Hepatocyte (in vitro differentiated cells): ENCODE data around the gene TMA7B. TPM values are rescaled to one million over a fixed set of nuclear protein-coding genes. Genes with fewer than 3 reads are reported as not detected.

Experiments
- DNase-seq: peaks from one replicate; pipeline ENCODE4 v3.0.0-alpha.2; 2016; ENCODE audit warnings: low spot score
- H2AFZ ChIP-seq: fragments of 200-600 bp; sonication (generic); 2 replicates; pipeline ENCODE4 v1.6.0; 2016; ENCODE audit warnings: antibody characterized with exemption, mild to moderate bottlenecking
- H3K27ac ChIP-seq: fragments of 200-600 bp; sonication (generic); 2 replicates; pipeline ENCODE4 v1.5.1; 2016; ENCODE audit warnings: mild to moderate bottlenecking
- H3K27me3 ChIP-seq: fragments of 200-600 bp; sonication (generic); 2 replicates; pipeline ENCODE4 v1.6.1; 2016
- H3K36me3 ChIP-seq: fragments of 200-600 bp; sonication (generic); replicated peaks from 2 replicates; pipeline ENCODE4 v1.5.1; 2016; ENCODE audit warnings: low read depth; ENCODE audit not compliant: insufficient read depth
- H3K4me1 ChIP-seq: fragments of 200-600 bp; sonication (generic); 2 replicates; pipeline ENCODE4 v1.5.1; 2016; ENCODE audit warnings: mild to moderate bottlenecking, moderate library complexity; ENCODE audit not compliant: insufficient read depth
- H3K4me2 ChIP-seq: fragments of 200-600 bp; sonication (generic); 2 replicates; pipeline ENCODE4 v1.6.0; 2016
- H3K4me3 ChIP-seq: fragments of 200-600 bp; sonication (generic); 2 replicates; pipeline ENCODE4 v1.5.1; 2016; ENCODE audit warnings: mild to moderate bottlenecking
- H3K79me2 ChIP-seq: fragments of 200-600 bp; sonication (generic); 2 replicates; pipeline ENCODE4 v1.6.0; 2017; ENCODE audit warnings: mild to moderate bottlenecking
- H3K9me2 ChIP-seq: fragments of 200-600 bp; sonication (generic); replicated peaks from 2 replicates; pipeline ENCODE4 v1.6.0; 2017; ENCODE audit warnings: mild to moderate bottlenecking; ENCODE audit not compliant: insufficient read depth
- H3K9me3 ChIP-seq: fragments of 200-600 bp; sonication (generic); 2 replicates; pipeline ENCODE4 v1.5.1; 2016; ENCODE audit warnings: low read depth, mild to moderate bottlenecking
- H4K20me1 ChIP-seq: fragments of 200-600 bp; sonication (generic); 2 replicates; pipeline ENCODE4 v1.6.0; 2016; ENCODE audit warnings: mild to moderate bottlenecking; ENCODE audit not compliant: insufficient read depth, poor library complexity, severe bottlenecking
- CTCF ChIP-seq: fragments of 200-600 bp; sonication (generic); IDR thresholded peaks from 2 replicates; pipeline ENCODE4 v1.5.1; 2016; ENCODE audit warnings: antibody characterized with exemption, mild to moderate bottlenecking; ENCODE audit not compliant: poor library complexity
- EZH2 ChIP-seq: fragments of 200-600 bp; sonication (generic); IDR thresholded peaks from 2 replicates; pipeline ENCODE4 v1.6.1; 2016; ENCODE audit warnings: antibody characterized with exemption, mild to moderate bottlenecking, borderline replicate concordance
- EZH2phosphoT487 ChIP-seq: fragments of 200-600 bp; sonication (generic); IDR thresholded peaks from one replicate; pipeline ENCODE4 v1.6.1; 2018; ENCODE audit warnings: antibody characterized with exemption, mild to moderate bottlenecking, low read depth, moderate library complexity; ENCODE audit not compliant: unreplicated experiment, severe bottlenecking
- WGBS: methylation state at CpG from one replicate; pipeline ENCODE4 v1.1.6; 2016; ENCODE audit warnings: low lambda C conversion rate; ENCODE audit errors: missing lambda C conversion rate; 5-methylcytosine and 5-hydroxymethylcytosine counted together
- polyA plus RNA-seq: library from polyadenylated mRNA; unstranded; fragments of >200 nt; fragmentation: Nextera tagmentation; extraction: Ambion mirVana; gene quantifications from 2 replicates; pipeline ENCODE4 v1.2.1, GENCODE V29; 2016
- total RNA-seq: library from RNA; depleted of rRNA; stranded (reverse); fragments of >200 nt; gene quantifications from 2 replicates; pipeline ENCODE4 v1.2.3, GENCODE V29; 2014

The TMA7B gene
- total and polyA plus RNA-seq, 2 experiments from 2014 or later = not detected

GRCh38 chr22:39933741-39934140 is 26.5 kb upstream of the TMA7B start:
- no peak for DNase-seq
- H3K27ac ChIP-seq = no peak overlapping the region
- H3K27me3 ChIP-seq = peaks cover 46% of the 10 kb centered on the region

DNA sequence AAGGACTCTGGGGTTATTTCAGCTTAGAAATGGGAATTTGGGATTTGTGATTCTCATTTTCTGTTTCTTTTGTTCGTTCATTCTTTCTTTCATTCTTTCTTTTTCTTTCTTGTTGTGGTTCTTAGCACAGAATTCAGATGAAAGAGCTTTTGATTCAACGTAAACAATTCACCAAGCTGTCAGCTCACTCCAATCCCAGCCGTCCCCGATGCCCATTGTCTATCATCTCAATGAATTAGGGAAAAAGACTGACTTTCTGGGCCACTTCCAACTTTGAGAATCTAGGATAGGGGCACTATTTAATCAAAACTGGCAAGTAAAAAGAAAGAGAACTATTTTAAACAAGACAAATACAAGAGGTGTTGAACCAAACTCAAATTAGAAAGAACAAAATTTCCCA is 25.1 kb upstream of the TMA7B start:
- Histone ChIP-seq H3K27me3 (peaks cover 46% of the 10 kb centered on the region), H3K4me2 (no peak overlapping the region), H3K79me2 (no peaks in the 10 kb centered on the region), H3K9me3 (no peaks in the 10 kb centered on the region), H3K9me2 (no peaks in the 10 kb centered on the region), H3K27ac (no peak overlapping the region), H3K36me3 (no peaks in the 10 kb centered on the region), H2AFZ (no peak overlapping the region), H3K4me3 (no peak overlapping the region), H3K4me1 (no peaks in the 10 kb centered on the region), H4K20me1 (no peaks in the 10 kb centered on the region)
- TF ChIP-seq CTCF (no peak), EZH2phosphoT487 (no peak), EZH2 (no peak)
- DNase-seq = no peak
- 81% methylated on average over 4 of the region's 4 CpGs for WGBS

More at GRCh38 chr22:39933741-39934140, 26.5 kb upstream of the TMA7B start:
- Histone ChIP-seq H3K9me3 (no peaks in the 10 kb centered on the region), H3K4me1 (peaks cover 6% of the 10 kb centered on the region), H3K4me2 (no peak overlapping the region), H3K36me3 (no peaks in the 10 kb centered on the region), H3K9me2 (no peaks in the 10 kb centered on the region), H2AFZ (no peak overlapping the region), H4K20me1 (no peaks in the 10 kb centered on the region), H3K79me2 (no peaks in the 10 kb centered on the region), H3K4me3 (no peak overlapping the region)
- TF ChIP-seq CTCF (no peak), EZH2 (no peak), EZH2phosphoT487 (no peak)
- 92% methylated on average over 8 of the region's 8 CpGs for WGBS

GRCh38 chr22:39935612-39936011 is 24.6 kb upstream of the TMA7B start:
- no peak for DNase-seq
- no peaks in the 10 kb centered on the region for H4K20me1 ChIP-seq
- no peak overlapping the region for H3K27ac ChIP-seq
- 77% methylated on average over 6 of the region's 6 CpGs for WGBS
- no peak overlapping the region for H2AFZ ChIP-seq
- H3K4me1 ChIP-seq = no peaks in the 10 kb centered on the region
- H3K9me2 ChIP-seq = no peaks in the 10 kb centered on the region
- H3K36me3 ChIP-seq = no peaks in the 10 kb centered on the region
- no peak overlapping the region for H3K4me2 ChIP-seq
- no peaks in the 10 kb centered on the region for H3K9me3 ChIP-seq
- H3K79me2 ChIP-seq = no peaks in the 10 kb centered on the region
- H3K27me3 ChIP-seq = peaks cover 45% of the 10 kb centered on the region
- TF ChIP-seq CTCF (no peak), EZH2 (no peak), EZH2phosphoT487 (no peak)
- H3K4me3 ChIP-seq = no peak overlapping the region
